ENCODE measurements around the gene ATXN1. TPM values are rescaled to one million over a fixed set of nuclear protein-coding genes. Genes with fewer than 3 reads are reported as not detected.

ATXN1 gene
- total RNA-seq, 1 donor = 48.5 TPM

GRCh38 chr6:16326971-16327776 lies 434.1 kb downstream of the ATXN1 start:
- no peak overlapping the region for H3K27ac ChIP-seq (ENCODE audit: low read depth, low read length)
- peaks cover under 1% of the 10 kb centered on the region for H3K79me2 ChIP-seq (ENCODE audit: insufficient read depth, low read length)
- H3K4me2 ChIP-seq (ENCODE audit: insufficient read depth, low read length) = no peak overlapping the region
- peaks cover 6% of the 10 kb centered on the region for H3K36me3 ChIP-seq (ENCODE audit: insufficient read depth, low read length)
- no peak for TF ChIP-seq CTCF (IDR thresholded peaks at IDR 0.05; ENCODE audit: extremely low read depth, low read depth, low read length)
- peaks cover 18% of the 10 kb centered on the region for H4K20me1 ChIP-seq (ENCODE audit: insufficient read depth, low read length)
- H3K9me3 ChIP-seq (ENCODE audit: low read depth, low read length) = no peaks in the 10 kb centered on the region
- no peak for DNase-seq (ENCODE audit: insufficient read length, low spot score, missing footprints)
- peaks cover 25% of the 10 kb centered on the region for H3K4me1 ChIP-seq (ENCODE audit: insufficient read depth, low read length)
- no peak overlapping the region for H3K4me3 ChIP-seq (ENCODE audit: insufficient read depth, low read length)
- H3K27me3 ChIP-seq (ENCODE audit: insufficient read depth, low read length) = no peaks in the 10 kb centered on the region
- no peak overlapping the region for H2AFZ ChIP-seq (ENCODE audit: low read length)

GRCh38 chr6:16326531-16326930 lies 434.7 kb downstream of the ATXN1 start:
- H3K36me3 ChIP-seq (ENCODE audit: insufficient read depth, low read length) = peaks cover 6% of the 10 kb centered on the region
- TF ChIP-seq CTCF (IDR thresholded peaks at IDR 0.05; ENCODE audit: extremely low read depth, low read depth, low read length) = no peak
- H2AFZ ChIP-seq (ENCODE audit: low read length) = no peak overlapping the region
- peaks cover 3% of the 10 kb centered on the region for H3K79me2 ChIP-seq (ENCODE audit: insufficient read depth, low read length)
- H4K20me1 ChIP-seq (ENCODE audit: insufficient read depth, low read length) = peaks cover 20% of the 10 kb centered on the region
- peaks cover 21% of the 10 kb centered on the region for H3K4me1 ChIP-seq (ENCODE audit: insufficient read depth, low read length)
- no peak for DNase-seq (ENCODE audit: insufficient read length, low spot score, missing footprints)
- H3K27me3 ChIP-seq (ENCODE audit: insufficient read depth, low read length) = no peaks in the 10 kb centered on the region
- no peak overlapping the region for H3K27ac ChIP-seq (ENCODE audit: low read depth, low read length)
- H3K9me3 ChIP-seq (ENCODE audit: low read depth, low read length) = no peaks in the 10 kb centered on the region
- no peak overlapping the region for H3K4me3 ChIP-seq (ENCODE audit: insufficient read depth, low read length)
- H3K4me2 ChIP-seq (ENCODE audit: insufficient read depth, low read length) = no peak overlapping the region

DNA sequence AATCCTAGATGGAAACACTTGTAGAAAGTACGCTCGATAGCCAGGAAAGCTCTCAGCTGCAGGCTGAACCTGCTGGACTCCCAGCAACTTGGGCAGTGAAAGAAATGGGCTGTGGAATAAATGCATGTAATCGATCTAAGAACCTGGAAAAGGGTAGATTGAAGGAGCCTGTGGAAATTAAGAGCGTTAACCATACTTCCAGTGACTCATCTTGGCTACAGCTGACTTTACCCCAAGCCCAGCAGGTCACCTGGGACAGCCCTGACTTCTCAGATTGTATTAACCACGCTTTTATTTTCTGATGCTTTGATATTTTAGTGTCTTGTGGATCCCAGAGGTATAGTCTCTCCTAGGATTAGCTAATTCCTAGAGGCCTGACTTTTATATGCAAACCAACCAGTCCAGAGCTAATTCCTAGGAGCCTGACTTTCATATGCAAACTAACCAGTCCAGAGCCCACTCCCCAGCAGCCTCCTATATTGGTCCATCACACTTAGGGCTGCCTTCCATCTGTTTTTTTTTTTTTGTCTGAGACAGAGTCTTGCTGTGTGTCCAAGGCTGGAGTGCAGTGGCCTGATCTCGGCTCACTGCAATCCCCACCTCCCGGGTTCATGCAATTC lies 436.5 kb downstream of the ATXN1 start:
- Histone ChIP-seq H3K27ac (ENCODE audit: low read depth, low read length) (no peak overlapping the region), H4K20me1 (ENCODE audit: insufficient read depth, low read length) (peaks cover 24% of the 10 kb centered on the region), H3K9me3 (ENCODE audit: low read depth, low read length) (no peaks in the 10 kb centered on the region), H3K27me3 (ENCODE audit: insufficient read depth, low read length) (no peaks in the 10 kb centered on the region), H3K4me3 (ENCODE audit: insufficient read depth, low read length) (no peak overlapping the region), H3K4me2 (ENCODE audit: insufficient read depth, low read length) (no peak overlapping the region), H3K36me3 (ENCODE audit: insufficient read depth, low read length) (peaks cover 6% of the 10 kb centered on the region), H3K79me2 (ENCODE audit: insufficient read depth, low read length) (peaks cover 3% of the 10 kb centered on the region), H2AFZ (ENCODE audit: low read length) (no peak overlapping the region), H3K4me1 (ENCODE audit: insufficient read depth, low read length) (peaks cover 36% of the 10 kb centered on the region)
- DNase-seq (ENCODE audit: insufficient read length, low spot score, missing footprints) = peak; percentile 73
- no peak for TF ChIP-seq CTCF (IDR thresholded peaks at IDR 0.05; ENCODE audit: extremely low read depth, low read depth, low read length)

DNA sequence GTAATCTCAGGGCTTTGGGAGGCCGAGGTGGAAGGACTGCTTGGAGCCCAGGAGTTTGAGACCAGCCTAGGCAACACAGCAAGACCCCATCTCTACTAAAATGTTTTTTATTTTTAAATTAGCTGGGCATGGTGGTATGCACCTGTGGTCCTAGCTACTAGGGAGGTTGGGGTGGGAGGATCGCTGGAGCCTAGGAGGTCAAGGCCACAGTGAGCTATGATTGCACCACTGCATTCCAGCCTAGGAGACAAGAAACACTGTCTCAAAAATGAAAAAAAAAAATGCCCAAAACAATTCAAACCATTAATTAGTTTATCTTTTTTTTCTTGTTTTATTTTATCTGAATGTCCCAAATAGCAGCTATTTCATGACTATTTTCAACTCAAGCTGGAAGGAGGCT lies 437.1 kb downstream of the ATXN1 start:
- Histone ChIP-seq H3K36me3 (ENCODE audit: insufficient read depth, low read length) (peaks cover 6% of the 10 kb centered on the region), H3K4me3 (ENCODE audit: insufficient read depth, low read length) (no peak overlapping the region), H3K9me3 (ENCODE audit: low read depth, low read length) (no peaks in the 10 kb centered on the region), H4K20me1 (ENCODE audit: insufficient read depth, low read length) (peaks cover 24% of the 10 kb centered on the region), H3K27ac (ENCODE audit: low read depth, low read length) (no peak overlapping the region), H3K4me2 (ENCODE audit: insufficient read depth, low read length) (no peak overlapping the region), H3K27me3 (ENCODE audit: insufficient read depth, low read length) (no peaks in the 10 kb centered on the region), H3K79me2 (ENCODE audit: insufficient read depth, low read length) (peaks cover 3% of the 10 kb centered on the region), H3K4me1 (ENCODE audit: insufficient read depth, low read length) (peaks cover 42% of the 10 kb centered on the region), H2AFZ (ENCODE audit: low read length) (no peak overlapping the region)
- no peak for TF ChIP-seq CTCF (IDR thresholded peaks at IDR 0.05; ENCODE audit: extremely low read depth, low read depth, low read length)
- no peak for DNase-seq (ENCODE audit: insufficient read length, low spot score, missing footprints)
